ENCODE results near the gene FSTL3.

GRCh38 chr19:662207-662961 is 13.8 kb upstream of the FSTL3 start:
- no peak; the same call in 1 of the 2 replicates for TF ChIP-seq POLR2AphosphoS5 (IDR thresholded peaks at IDR 0.05; ENCODE audit: low read depth, low read length)
- TF ChIP-seq TAF1 (IDR thresholded peaks at IDR 0.05; ENCODE audit: borderline replicate concordance, insufficient read depth, low read length): no peak

Data from PFSK-1 (cell line).